ENCODE results near the gene COX6B1.

DNA sequence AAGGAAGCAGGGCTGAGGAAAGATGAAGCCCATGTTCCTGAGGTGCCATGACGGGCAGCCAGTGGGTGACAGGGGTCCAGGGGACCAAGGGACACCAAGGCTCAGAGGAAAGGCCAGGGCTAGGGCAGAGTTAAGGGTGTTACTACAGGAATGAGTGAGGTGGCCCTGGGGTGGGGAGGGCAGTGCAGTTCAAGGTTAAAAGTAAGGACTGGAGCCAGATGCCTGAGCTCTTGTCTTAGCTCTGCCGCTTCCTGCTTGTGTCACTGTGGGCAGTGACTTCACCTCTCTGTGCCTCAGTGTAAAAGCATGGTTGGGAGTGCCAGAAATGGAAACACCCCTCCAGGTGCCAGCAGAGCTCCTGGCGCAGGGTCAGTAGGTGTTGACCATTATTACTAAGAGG, 11.5 kb upstream of the COX6B1 start:
- TF ChIP-seq, protein P1, sequence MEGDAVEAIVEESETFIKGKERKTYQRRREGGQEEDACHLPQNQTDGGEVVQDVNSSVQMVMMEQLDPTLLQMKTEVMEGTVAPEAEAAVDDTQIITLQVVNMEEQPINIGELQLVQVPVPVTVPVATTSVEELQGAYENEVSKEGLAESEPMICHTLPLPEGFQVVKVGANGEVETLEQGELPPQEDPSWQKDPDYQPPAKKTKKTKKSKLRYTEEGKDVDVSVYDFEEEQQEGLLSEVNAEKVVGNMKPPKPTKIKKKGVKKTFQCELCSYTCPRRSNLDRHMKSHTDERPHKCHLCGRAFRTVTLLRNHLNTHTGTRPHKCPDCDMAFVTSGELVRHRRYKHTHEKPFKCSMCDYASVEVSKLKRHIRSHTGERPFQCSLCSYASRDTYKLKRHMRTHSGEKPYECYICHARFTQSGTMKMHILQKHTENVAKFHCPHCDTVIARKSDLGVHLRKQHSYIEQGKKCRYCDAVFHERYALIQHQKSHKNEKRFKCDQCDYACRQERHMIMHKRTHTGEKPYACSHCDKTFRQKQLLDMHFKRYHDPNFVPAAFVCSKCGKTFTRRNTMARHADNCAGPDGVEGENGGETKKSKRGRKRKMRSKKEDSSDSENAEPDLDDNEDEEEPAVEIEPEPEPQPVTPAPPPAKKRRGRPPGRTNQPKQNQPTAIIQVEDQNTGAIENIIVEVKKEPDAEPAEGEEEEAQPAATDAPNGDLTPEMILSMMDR (IDR thresholded peaks at IDR 0.05; ENCODE audit: low read length): no peak
- TF ChIP-seq EZH2 (optimal IDR thresholded peaks at IDR 0.05; ENCODE audit: low read depth, low read length) (no peak), EZH2phosphoT487 (IDR thresholded peaks at IDR 0.05; ENCODE audit: low read length) (no peak)
